NCI-H524 treated with DMSO at 0.1 percent for 48 hours (cell line): ENCODE data around the gene OR1B1.
"Not testable (repeated sequence)": the region's sequence is repeated elsewhere in the genome, so short reads cannot be mapped to it uniquely, and the experiment has no call there.

Source experiments
- DNase-seq: peaks from one replicate; lab custom pipeline; 2025; lab: John Stamatoyannopoulos, UW

OR1B1 gene

DNA sequence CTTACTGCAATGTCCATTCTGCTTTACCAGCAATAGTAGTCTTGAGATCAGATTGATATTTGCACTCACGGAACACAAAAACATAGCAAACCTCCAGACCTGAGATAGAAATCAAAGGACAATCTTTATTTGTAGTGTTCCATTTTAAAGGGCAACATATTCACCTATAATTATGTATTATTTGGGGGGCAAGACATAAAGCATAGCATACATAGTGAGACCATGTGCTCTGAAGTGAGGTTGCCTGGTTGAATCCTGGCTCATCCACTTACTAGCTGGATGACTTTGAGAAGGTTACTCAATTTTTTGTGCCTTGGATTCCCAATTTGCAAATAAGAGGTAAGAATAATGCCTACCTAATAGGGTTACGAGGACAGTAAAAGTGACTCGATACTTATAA lies at the start of gene OR1B1:
TSS of gene OR1B1 (minus strand) at position 101 of the 400 bp plus-strand sequence.
- DNase-seq: no peak

DNA sequence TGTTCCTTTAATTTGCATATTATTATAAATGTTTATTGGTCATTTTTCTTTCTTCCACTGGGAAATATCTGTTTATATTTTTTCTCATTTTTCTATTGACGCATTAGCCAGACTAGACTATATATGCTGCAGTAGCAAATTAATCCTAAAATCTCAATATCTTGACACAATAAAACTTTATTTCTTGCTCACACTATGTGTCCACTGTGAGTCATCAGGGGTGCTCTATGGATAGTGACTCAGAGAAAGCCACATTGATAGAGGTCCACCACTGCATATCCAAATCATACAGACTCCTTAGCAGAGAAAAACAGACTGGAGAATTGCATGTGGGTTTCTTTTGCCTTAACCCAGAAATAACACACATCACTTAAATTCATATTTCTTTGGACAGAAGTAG lies 38.3 kb upstream of the OR1B1 start:
- no peak for DNase-seq

DNA sequence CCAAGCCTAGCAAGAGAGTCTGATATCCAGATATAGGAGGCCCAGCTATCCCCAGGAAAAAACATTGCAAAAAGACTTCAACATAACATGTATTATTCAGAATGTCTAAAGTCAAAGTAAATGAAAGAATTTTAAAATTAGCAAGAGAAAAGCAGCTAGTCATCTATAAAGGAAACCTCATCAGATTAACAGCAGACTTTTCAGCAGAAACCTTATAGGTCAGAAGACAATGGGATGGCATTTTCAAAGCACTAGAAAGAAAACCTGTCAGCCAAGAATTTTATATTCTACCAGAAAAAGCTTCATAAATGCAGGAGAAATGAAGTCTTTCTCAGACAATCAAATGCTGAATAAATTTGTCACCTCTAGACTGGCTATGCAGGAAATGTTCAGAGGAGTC lies 27.4 kb upstream of the OR1B1 start:
- DNase-seq: no peak

DNA sequence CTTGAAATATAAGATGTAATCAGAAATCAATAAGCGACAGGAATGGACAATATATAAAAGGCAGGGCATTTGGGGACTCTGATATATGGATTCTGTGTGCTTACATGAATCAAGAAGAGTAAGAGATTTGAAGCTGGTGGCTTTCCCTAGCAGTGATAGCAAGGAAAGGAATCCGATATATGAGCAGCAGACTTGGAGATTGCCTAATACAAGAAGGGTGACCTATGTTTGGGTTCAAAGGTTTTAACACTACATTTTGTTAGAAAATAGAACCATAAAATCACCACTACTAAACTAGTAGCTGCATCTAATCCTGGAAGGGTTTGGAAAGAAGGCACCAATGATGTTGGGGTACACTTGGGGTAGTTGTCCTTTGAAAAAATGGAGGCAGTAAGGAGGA lies 15.1 kb upstream of the OR1B1 start:
- DNase-seq: no peak

DNA sequence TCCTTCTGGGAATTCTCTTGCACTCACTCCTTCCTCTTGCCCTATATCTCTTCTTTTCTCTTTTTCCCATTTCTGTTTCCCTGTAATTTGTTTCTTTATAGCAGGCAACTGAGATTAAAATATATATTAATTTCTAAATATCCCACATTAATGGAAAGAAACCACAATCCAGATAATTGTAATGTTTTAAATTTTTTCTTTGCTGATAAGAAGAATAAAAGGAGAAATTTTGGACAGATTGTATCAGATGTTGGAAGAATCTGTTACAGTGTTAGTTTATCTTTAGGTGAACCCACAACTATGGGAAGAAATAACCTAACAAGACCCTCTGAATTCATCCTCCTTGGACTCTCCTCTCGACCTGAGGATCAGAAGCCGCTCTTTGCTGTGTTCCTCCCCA lies 4.0 kb upstream of the OR1B1 start, which contains the start of gene OR1L1:
TSS of gene OR1L1 (plus strand) at position 301 of the 400 bp plus-strand sequence. CDS start at position 301, 0 bp downstream.
- no peak for DNase-seq

DNA sequence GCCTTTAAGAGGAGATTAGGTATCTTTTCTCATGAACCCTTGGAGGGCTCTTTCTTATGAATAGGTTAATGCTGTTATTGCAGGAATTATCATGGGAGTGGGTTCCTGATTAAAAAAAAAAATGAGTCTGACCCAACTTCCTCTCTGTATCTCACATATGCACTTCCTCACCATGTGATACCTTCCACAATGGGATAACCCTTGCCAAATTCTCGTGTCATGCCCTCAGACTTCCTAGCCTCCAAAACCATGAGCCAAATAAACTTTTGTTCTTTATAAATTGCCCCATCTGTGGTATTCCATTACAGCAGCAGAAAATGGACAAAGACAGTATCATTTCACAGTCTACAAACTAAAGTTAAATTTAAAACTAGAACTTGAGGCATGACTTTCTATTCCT lies 1.0 kb downstream of the OR1B1 start:
- no peak for DNase-seq

DNA sequence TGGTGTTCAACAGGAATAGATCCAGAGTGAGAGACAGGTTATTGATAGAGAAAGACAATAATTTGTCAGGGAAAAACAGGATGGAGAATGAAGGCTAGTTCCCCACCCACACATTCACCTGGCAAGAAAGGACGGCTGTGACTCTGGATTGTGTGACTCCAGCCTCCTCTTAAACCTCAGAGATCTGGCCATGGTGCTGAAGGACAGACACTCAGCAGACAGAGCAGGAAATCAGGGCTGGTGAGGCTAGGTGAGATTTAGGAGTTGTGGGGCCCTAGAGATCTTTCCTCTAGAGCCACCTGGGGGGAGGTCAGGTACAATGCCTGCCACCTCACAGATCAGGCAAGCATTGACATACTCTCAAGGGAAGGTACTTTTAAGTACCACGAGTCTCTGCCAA lies 15.2 kb downstream of the OR1B1 start:
- no peak for DNase-seq

DNA sequence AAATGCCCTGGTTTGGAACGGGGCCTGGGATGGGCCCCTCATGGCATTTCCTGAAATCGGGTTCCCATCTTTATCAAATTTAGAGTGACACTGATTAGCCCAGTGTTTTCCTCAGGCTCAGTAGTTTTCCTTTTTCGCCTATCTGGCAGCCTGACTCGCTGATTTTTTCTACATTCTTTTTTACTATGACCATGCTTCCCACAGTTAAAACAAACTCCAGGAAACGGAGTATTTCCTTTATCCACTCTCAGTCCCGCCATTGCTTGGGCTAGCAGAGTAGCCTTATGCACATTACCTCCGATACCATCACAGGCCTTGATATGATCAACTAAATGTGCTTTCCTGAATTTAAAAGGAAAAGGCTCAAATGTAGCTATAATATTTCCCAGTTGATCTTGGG lies 37.4 kb downstream of the OR1B1 start:
- no peak for DNase-seq

DNA sequence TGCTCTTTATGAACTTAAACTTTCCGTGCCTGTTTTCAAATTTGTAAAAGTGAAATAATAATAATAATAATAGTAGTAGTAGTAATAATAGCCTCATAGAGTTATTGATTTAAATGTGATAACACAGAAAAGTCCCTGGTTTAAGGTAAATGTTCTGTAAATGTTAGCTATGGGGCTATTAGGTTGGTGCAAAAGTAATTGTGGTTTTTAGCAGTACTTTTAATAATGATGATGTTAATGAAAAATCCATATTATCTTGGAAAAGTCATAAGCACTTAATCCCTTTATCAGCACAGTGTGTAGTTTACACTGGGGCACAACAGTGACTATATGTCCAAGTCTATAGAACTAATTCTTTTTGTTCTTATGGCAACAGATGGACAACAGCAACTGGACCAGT lies 43.1 kb downstream of the OR1B1 start, which contains the start of gene OR1Q1:
TSS of gene OR1Q1 (plus strand) at position 377 of the 400 bp plus-strand sequence. CDS start at position 377, 0 bp downstream.
- no peak for DNase-seq

DNA sequence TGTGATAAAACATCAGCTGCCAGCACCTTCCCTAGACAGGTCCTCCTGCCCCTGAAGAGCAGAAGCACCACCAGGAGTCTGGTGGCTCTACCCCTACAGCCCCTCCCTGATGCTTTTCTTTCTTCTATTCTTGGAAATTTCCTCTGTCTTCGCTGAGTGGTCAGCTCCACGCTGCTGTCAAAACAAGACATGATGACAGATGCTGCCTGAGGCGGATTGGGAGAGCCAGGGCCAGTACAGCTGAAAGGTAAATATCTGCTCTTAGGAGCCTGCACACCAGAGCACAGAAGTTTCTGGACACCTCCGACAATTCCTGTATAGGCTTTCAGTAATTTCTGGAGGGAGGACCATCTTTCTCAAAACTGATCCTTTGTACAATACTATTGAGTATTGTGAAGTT lies 47.6 kb downstream of the OR1B1 start:
- DNase-seq: no peak

DNA sequence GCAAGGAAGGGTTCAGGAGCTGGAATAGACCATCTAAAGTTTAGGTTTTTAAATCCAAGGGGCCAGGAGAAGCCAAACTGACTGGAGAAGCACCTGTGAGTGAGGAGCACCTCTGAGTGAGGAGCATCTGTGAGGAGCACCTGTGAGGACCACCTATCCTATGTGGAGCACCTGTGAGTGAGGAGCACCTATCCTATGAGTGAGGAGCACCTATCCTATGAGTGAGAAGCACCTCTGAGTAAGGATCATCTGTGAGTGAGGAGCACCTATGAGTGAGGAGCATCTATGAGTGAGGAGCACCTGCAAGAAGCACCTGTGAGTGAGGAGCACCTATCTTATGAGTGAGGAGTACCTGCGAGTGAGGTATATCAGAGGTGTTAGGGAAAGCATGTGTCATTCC lies 50.8 kb downstream of the OR1B1 start:
- no peak for DNase-seq

DNA sequence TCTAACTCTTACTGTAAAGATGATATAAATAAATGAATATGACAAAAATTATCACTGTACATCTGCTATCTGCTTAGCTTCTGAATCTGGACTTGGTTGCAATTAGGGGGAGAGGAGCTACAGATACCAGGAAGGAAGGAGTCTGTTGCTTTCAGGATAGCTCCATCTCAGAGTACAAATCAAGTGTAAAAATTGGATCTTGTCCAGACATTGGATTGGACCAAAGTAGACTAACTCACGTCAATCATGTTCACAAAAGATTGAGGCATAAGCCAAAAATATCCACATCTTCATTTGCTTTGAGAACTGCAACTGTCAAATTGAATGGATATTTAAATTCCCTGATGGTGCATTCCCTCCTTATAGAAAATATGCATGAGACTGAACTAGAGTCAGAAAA lies 51.7 kb downstream of the OR1B1 start:
- DNase-seq: no peak

DNA sequence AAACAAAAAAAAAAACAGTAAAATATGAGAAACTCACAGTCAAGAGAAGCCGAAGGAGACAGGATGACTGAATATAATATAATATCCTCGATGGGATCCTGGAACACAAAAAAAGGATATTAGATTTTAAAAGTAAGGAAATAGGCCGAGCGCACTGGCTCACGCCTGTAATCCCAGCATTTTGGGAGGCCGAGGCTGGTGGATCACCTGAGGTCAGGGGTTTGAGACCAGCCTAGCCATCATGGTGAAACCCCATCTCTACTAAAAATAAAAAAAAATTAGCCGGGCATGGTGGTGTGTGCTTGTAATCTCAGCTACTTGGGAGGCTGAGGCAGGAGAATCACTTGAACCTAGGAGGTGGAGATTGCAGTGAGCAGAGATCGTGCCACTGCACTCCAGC lies 74.1 kb downstream of the OR1B1 start, which contains the start of gene OR1L8:
TSS of gene OR1L8 (minus strand) at position 101 of the 400 bp plus-strand sequence. CDS start 14,907 bp downstream, outside the sequence.
- DNase-seq: not testable (repeated sequence)

DNA sequence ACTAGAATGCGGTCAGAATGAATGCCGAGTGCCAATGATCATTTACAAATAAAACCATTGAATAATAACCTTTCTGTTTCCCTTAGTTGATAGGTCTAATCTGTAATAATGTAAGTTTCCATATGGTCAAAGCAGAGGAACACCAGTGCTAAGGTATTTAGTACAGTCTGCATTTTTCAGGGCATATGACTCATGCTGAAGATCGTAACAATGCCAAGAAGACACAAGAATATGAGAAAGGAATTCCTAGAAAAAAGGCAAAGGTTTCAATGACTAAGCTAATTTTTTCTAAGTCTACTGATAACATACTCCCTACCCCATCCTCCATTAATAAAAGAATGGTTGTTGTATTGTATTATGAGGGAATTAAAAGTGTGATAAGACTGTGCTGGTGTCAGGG lies 77.1 kb downstream of the OR1B1 start:
- DNase-seq: no peak

DNA sequence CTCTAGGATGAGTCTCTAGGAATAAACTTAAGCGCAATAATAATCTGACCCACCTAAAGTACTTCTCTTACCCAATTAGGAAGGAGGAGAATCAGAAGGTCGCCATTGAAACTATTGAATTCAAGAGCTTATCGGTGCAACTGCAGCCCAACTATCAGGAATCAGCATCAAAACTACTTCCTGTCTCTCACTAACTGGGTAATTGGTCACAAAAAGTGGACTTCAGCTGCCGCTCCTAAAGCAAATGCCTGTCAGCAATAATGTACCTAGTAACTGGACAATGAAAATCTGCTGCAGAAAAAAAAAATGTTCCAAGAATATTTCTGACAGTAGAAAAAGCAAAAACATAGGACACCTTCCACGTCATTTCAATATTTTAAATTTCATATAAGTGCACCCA lies 77.6 kb downstream of the OR1B1 start:
- DNase-seq: no peak
